IPS-15b (cell line): ENCODE measurements around the gene AKT1.

Source experiments
- H3K27me3 ChIP-seq: one replicate; pipeline ENCODE4 v1.6.1; 2013; ENCODE audit warnings: low read length; ENCODE audit not compliant: control insufficient read depth, insufficient read depth
- H3K36me3 ChIP-seq: one replicate; pipeline ENCODE4 v1.6.1; 2013; ENCODE audit warnings: low read length; ENCODE audit not compliant: control insufficient read depth, insufficient read depth
- H3K4me1 ChIP-seq: one replicate; pipeline ENCODE4 v1.6.1; 2013; ENCODE audit warnings: mild to moderate bottlenecking, low read length; ENCODE audit not compliant: control insufficient read depth, insufficient read depth
- H3K4me3 ChIP-seq: one replicate; pipeline ENCODE4 v1.5.1; 2013; ENCODE audit warnings: low read depth, low read length
- H3K9ac ChIP-seq: one replicate; pipeline ENCODE4 v1.6.1; 2013; ENCODE audit warnings: low read depth, mild to moderate bottlenecking, low read length
- H3K9me3 ChIP-seq: one replicate; pipeline ENCODE4 v1.6.1; 2013; ENCODE audit warnings: mild to moderate bottlenecking, low read length; ENCODE audit not compliant: control insufficient read depth, insufficient read depth

AKT1 gene

DNA sequence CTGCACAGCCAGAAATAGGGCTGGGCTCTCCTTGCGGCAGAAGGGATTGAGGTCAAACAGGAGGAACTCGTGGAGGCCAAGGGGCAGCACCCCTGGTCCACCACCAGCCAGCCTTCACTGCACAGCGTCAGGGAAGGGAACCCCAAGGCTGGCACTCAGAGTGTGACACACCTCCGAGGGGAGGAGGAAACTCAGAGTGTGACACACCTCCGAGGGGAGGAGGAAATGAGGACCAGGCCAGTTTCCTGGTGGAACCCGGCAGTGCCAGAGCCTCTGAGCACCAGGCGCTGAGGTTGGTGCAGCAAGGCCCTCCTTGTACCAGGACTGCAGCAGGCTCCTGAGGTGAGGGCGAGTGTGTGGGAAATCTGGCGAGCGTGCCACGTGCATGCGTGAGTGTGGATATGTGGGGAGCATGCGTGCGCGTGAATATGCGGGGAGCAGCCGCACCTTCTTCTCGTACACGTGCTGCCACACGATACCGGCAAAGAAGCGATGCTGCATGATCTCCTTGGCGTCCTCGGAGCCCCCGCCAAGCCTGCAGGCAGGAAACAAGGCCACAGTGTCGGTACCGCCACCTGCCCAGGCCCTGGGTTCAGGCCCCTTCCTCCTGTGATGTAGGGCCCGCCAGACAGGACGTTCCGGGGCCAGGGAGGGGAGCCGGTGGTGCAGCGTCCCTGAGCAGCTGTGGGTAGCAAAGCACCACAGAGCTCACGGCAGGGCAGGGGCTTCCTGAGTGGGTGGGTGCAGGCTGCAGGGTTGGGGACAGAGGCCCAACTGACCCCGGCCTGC, 23.4 kb downstream of the AKT1 start:
- H3K27me3 ChIP-seq: no peaks in the 10 kb centered on the region
- no peaks in the 10 kb centered on the region for H3K4me1 ChIP-seq
- H3K36me3 ChIP-seq: peaks cover 41% of the 10 kb centered on the region
- H3K9me3 ChIP-seq: no peaks in the 10 kb centered on the region
- no peak overlapping the region for H3K4me3 ChIP-seq
- H3K9ac ChIP-seq: no peak overlapping the region

DNA sequence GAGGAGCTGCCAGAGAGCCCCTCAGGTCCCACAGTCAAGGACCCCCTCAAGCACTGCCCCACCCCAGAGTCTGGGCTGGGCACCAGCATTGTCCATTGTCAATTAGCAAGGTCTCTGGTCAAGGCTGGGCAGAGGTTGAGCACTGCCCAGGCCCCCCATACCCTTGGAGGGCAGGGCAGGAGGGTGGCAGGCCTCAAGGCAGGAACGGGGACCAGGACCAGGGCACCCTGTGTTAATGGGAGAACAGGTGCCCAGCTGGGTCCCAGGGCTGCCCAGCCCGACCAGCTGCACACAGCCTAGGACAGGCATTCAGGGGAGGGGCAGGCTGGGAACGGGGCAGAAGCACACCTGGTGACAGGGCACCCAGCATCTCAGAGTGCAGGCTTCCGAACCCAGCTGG, 24.2 kb downstream of the AKT1 start:
- Histone ChIP-seq H3K9ac (no peak overlapping the region), H3K9me3 (no peaks in the 10 kb centered on the region), H3K36me3 (peaks cover 41% of the 10 kb centered on the region), H3K4me1 (no peaks in the 10 kb centered on the region), H3K27me3 (no peaks in the 10 kb centered on the region), H3K4me3 (no peak overlapping the region)

DNA sequence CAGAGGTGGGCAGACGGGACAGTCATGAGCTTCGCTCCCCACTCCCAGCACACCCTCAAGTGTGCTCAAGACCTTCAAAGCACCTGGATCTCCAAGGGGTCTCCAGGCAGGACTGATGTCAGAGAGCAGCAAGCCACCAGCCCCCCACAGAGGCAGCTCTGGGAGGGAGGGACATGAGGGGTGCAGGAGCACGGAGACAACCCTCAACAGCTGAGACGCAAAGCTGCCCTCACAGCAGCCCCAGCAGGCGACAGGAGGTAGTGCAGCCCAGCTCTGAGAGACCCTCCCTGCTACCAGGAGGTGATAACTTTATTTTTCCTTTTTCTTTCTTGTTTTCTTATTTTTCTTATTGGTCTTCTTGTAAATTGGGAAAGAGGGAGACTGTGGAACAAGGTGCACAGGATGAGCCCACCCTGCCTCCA, 24.7 kb downstream of the AKT1 start:
- Histone ChIP-seq H3K27me3 (no peaks in the 10 kb centered on the region), H3K9ac (no peak overlapping the region), H3K9me3 (no peaks in the 10 kb centered on the region), H3K4me3 (no peak overlapping the region), H3K36me3 (peaks cover 41% of the 10 kb centered on the region), H3K4me1 (no peaks in the 10 kb centered on the region)

DNA sequence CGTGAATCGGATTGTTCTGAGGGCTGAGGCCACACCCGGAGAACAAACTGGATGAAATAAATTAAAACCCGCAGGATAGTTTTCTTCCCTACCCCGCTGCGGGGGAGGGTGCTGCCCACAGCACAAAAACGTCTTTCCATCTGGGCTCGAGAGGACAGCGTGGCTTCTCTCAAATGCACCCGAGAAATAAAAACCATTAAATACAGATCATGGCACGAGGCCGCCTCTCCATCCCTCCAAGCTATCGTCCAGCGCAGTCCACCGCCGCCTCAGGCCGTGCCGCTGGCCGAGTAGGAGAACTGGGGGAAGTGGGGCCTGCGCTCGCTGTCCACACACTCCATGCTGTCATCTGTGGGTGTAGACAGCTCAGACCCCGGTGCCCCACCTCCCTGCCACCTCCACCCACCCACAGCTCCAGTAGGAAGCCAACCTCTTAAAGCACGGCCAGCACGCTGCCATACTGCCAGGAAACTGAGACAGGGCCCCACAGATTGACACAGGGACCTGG, 25.4 kb downstream of the AKT1 start:
- no peaks in the 10 kb centered on the region for H3K27me3 ChIP-seq
- H3K4me1 ChIP-seq: no peaks in the 10 kb centered on the region
- no peaks in the 10 kb centered on the region for H3K9me3 ChIP-seq
- H3K36me3 ChIP-seq: peaks cover 34% of the 10 kb centered on the region
- H3K4me3 ChIP-seq: no peak overlapping the region
- H3K9ac ChIP-seq: no peak overlapping the region

GRCh38 chr14:104769324-104770071, 26.1 kb downstream of the AKT1 start:
- no peak overlapping the region for H3K9ac ChIP-seq
- H3K4me1 ChIP-seq: no peaks in the 10 kb centered on the region
- H3K36me3 ChIP-seq: peaks cover 33% of the 10 kb centered on the region
- H3K4me3 ChIP-seq: no peak overlapping the region
- no peaks in the 10 kb centered on the region for H3K27me3 ChIP-seq
- H3K9me3 ChIP-seq: no peaks in the 10 kb centered on the region

GRCh38 chr14:104768437-104769323, 26.9 kb downstream of the AKT1 start:
- Histone ChIP-seq H3K9ac (no peak overlapping the region), H3K27me3 (no peaks in the 10 kb centered on the region), H3K9me3 (no peaks in the 10 kb centered on the region), H3K36me3 (peaks cover 33% of the 10 kb centered on the region), H3K4me1 (no peaks in the 10 kb centered on the region), H3K4me3 (no peak overlapping the region)

- Histone ChIP-seq H3K4me1 (no peaks in the 10 kb centered on the region), H3K27me3 (no peaks in the 10 kb centered on the region), H3K9me3 (no peaks in the 10 kb centered on the region), H3K4me3 (no peak overlapping the region), H3K36me3 (peaks cover 23% of the 10 kb centered on the region), H3K9ac (no peak overlapping the region)
These were observed 28.0 kb downstream of the AKT1 start for GRCh38 chr14:104767634-104767918.

- Histone ChIP-seq H3K36me3 (peaks cover 17% of the 10 kb centered on the region), H3K27me3 (no peaks in the 10 kb centered on the region), H3K9me3 (no peaks in the 10 kb centered on the region), H3K4me3 (no peak overlapping the region), H3K9ac (no peak overlapping the region), H3K4me1 (no peaks in the 10 kb centered on the region)
These were observed 28.5 kb downstream of the AKT1 start for GRCh38 chr14:104766863-104767633.

DNA sequence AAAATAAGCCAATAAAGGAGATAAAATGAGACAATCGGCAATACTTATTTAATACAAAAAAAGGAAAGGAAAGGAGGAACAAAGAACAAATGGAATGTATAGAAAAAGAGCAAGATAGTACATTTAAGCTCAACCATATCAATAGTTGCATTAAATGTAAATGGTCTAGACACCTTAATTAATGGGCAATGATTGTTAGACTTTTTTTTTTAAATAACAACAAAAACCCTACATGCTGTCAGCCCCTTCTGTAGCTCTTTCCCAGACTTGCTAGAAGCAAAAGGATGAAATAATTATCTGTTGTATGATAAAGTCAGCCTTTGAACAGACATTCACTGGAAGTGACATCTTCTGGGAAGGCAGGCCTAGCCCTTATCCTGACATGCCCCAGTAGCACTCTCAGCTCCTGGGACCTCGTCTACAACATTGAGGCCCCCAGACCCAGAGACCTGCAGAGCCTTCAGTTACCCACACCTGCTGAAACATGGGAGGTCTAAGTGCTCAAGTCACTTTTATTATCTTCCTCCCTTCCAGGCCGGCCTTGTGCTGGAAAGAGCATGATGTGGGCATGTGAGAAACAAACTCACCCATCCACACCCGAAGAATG, 29.2 kb downstream of the AKT1 start:
- no peak overlapping the region for H3K9ac ChIP-seq
- peaks cover 10% of the 10 kb centered on the region for H3K36me3 ChIP-seq
- H3K27me3 ChIP-seq: no peaks in the 10 kb centered on the region
- H3K9me3 ChIP-seq: no peaks in the 10 kb centered on the region
- H3K4me3 ChIP-seq: no peak overlapping the region
- no peaks in the 10 kb centered on the region for H3K4me1 ChIP-seq

DNA sequence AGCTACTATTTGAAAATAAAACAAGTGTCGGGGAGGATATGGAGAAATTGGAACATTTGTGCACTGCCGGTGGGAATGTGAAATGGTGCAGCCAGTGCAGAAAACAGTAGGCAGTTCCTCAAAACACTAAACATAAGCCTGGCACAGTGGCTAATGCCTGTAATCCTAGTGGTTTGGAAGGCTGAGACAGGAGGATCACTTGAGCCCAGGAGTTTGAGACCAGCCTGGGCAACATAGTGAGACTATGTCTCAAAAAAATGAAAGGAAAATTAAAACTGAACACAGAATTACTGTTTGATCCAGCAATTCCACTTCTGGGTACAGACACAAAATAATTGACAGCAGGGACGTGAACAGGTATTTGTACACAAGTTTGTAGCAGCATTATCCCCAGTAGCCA, 30.0 kb downstream of the AKT1 start:
- H3K4me3 ChIP-seq: no peak overlapping the region
- no peak overlapping the region for H3K9ac ChIP-seq
- H3K4me1 ChIP-seq: peaks cover 3% of the 10 kb centered on the region
- H3K9me3 ChIP-seq: no peaks in the 10 kb centered on the region
- H3K27me3 ChIP-seq: no peaks in the 10 kb centered on the region
- peaks cover 7% of the 10 kb centered on the region for H3K36me3 ChIP-seq
